Progenitor cell of endocrine pancreas (in vitro differentiated cells): Measurements from ENCODE around the gene CRISP1. TPM values are rescaled to one million over a fixed set of nuclear protein-coding genes. Genes with fewer than 3 reads are reported as not detected.

ENCODE experiments used
- DNase-seq: peaks from one replicate; pipeline ENCODE4 v3.0.0; 2021; ENCODE audit warnings: low spot score; ENCODE audit not compliant: unreplicated experiment
- H3K27ac Mint-ChIP-seq: 2 replicates; pipeline ENCODE4 v1.8.0; 2021; ENCODE audit warnings: mild to moderate bottlenecking, moderate library complexity, mixed read lengths
- H3K27me3 Mint-ChIP-seq: 2 replicates; pipeline ENCODE4 v1.8.0; 2021; ENCODE audit warnings: mixed read lengths
- H3K36me3 Mint-ChIP-seq: 2 replicates; pipeline ENCODE4 v1.8.0; 2022; ENCODE audit warnings: mixed read lengths; ENCODE audit not compliant: insufficient read depth
- H3K4me1 Mint-ChIP-seq: 2 replicates; pipeline ENCODE4 v1.8.0; 2021; ENCODE audit warnings: low read depth, mixed read lengths
- H3K4me3 Mint-ChIP-seq: 2 replicates; pipeline ENCODE4 v1.8.0; 2021; ENCODE audit warnings: low read depth, mild to moderate bottlenecking, moderate library complexity, mixed read lengths
- H3K9me3 Mint-ChIP-seq: 2 replicates; pipeline ENCODE4 v1.8.0; 2021; ENCODE audit warnings: low read depth, mixed read lengths
- CTCF ChIP-seq: fragments of 200-600 bp; sonication (generic); IDR thresholded peaks from one replicate; pipeline ENCODE4 v1.5.0; 2021; ENCODE audit warnings: antibody characterized with exemption, mild to moderate bottlenecking; ENCODE audit not compliant: unreplicated experiment
- total RNA-seq: library from RNA; stranded (reverse); gene quantifications from 2 replicates; pipeline ENCODE4 v1.2.1, GENCODE V29; 2021

The CRISP1 gene
- total RNA-seq, 1 donor from 2014 or later, result not detected

- Mint-ChIP-seq H3K27ac (no peak overlapping the region), H3K27me3 (no peaks in the 10 kb centered on the region), H3K36me3 (no peaks in the 10 kb centered on the region), H3K9me3 (no peaks in the 10 kb centered on the region), H3K4me1 (no peaks in the 10 kb centered on the region), H3K4me3 (no peak overlapping the region)
- no peak for TF ChIP-seq CTCF
- no peak for DNase-seq
These were observed 24.9 kb downstream of the CRISP1 start for GRCh38 chr6:49841424-49841823.

GRCh38 chr6:49839957-49840356 is 26.4 kb downstream of the CRISP1 start:
- no peak overlapping the region for H3K27ac Mint-ChIP-seq
- H3K4me3 Mint-ChIP-seq, result no peak overlapping the region
- H3K9me3 Mint-ChIP-seq, result no peaks in the 10 kb centered on the region
- H3K36me3 Mint-ChIP-seq, result no peaks in the 10 kb centered on the region
- no peaks in the 10 kb centered on the region for H3K27me3 Mint-ChIP-seq
- no peak for TF ChIP-seq CTCF
- no peak for DNase-seq
- no peaks in the 10 kb centered on the region for H3K4me1 Mint-ChIP-seq

GRCh38 chr6:49839162-49839561 is 27.2 kb downstream of the CRISP1 start:
- Mint-ChIP-seq H3K4me3 (no peak overlapping the region), H3K9me3 (no peaks in the 10 kb centered on the region), H3K27ac (no peak overlapping the region), H3K27me3 (no peaks in the 10 kb centered on the region), H3K4me1 (no peaks in the 10 kb centered on the region), H3K36me3 (no peaks in the 10 kb centered on the region)
- DNase-seq, result no peak
- no peak for TF ChIP-seq CTCF

- no peak for TF ChIP-seq CTCF
- Mint-ChIP-seq H3K27ac (no peak overlapping the region), H3K4me1 (no peaks in the 10 kb centered on the region), H3K9me3 (no peaks in the 10 kb centered on the region), H3K27me3 (no peaks in the 10 kb centered on the region), H3K4me3 (no peak overlapping the region), H3K36me3 (no peaks in the 10 kb centered on the region)
- no peak for DNase-seq
These were observed 31.2 kb downstream of the CRISP1 start for GRCh38 chr6:49835140-49835539.

- Mint-ChIP-seq H3K36me3 (no peaks in the 10 kb centered on the region), H3K4me3 (no peak overlapping the region), H3K9me3 (no peaks in the 10 kb centered on the region), H3K27me3 (no peaks in the 10 kb centered on the region), H3K27ac (no peak overlapping the region), H3K4me1 (no peaks in the 10 kb centered on the region)
- DNase-seq, result no peak
- TF ChIP-seq CTCF, result no peak
These were observed 32.9 kb downstream of the CRISP1 start for GRCh38 chr6:49833386-49833785.
